Endodermal cell (in vitro differentiated cells): ENCODE results near the gene GAL3ST1. TPM values are rescaled to one million over a fixed set of nuclear protein-coding genes. Genes with fewer than 3 reads are reported as not detected.
"Not testable (repeated sequence)": the region's sequence is repeated elsewhere in the genome, so short reads cannot be mapped to it uniquely, and the experiment has no call there.

Source experiments
- DNase-seq: peaks from one replicate; pipeline ENCODE4 v3.0.0-alpha.2; 2017
- H3K27ac ChIP-seq: 2 replicates; pipeline ENCODE4 v1.5.1; 2013; ENCODE audit warnings: mild to moderate bottlenecking, low read depth, low read length, moderate library complexity
- H3K27me3 ChIP-seq: 2 replicates; pipeline ENCODE4 v1.6.1; 2013; ENCODE audit warnings: mild to moderate bottlenecking, low read length, moderate library complexity; ENCODE audit not compliant: insufficient read depth, control insufficient read depth, poor library complexity, severe bottlenecking
- H3K36me3 ChIP-seq: 2 replicates; pipeline ENCODE4 v1.7.0; 2013; ENCODE audit warnings: mild to moderate bottlenecking, low read length, moderate library complexity; ENCODE audit not compliant: control insufficient read depth, insufficient read depth
- H3K4me1 ChIP-seq: one replicate; pipeline ENCODE4 v1.7.0; 2013; ENCODE audit warnings: low read length; ENCODE audit not compliant: control insufficient read depth, insufficient read depth
- H3K4me3 ChIP-seq: 2 replicates; pipeline ENCODE4 v1.5.1; 2013; ENCODE audit warnings: mild to moderate bottlenecking, low read length, moderate library complexity
- H3K9ac ChIP-seq: 2 replicates; pipeline ENCODE4 v1.6.1; 2013; ENCODE audit warnings: mild to moderate bottlenecking, low read length, moderate library complexity; ENCODE audit not compliant: poor library complexity, severe bottlenecking; ENCODE audit errors: extremely low read depth
- H3K9me3 ChIP-seq: 2 replicates; pipeline ENCODE4 v1.6.1; 2013; ENCODE audit warnings: mild to moderate bottlenecking, low read length, moderate library complexity; ENCODE audit not compliant: control insufficient read depth
- H3K27ac Mint-ChIP-seq: 2 replicates; pipeline ENCODE4 v1.8.0; 2020; ENCODE audit warnings: mixed read lengths
- H3K27me3 Mint-ChIP-seq: 2 replicates; pipeline ENCODE4 v1.8.0; 2021; ENCODE audit warnings: mild to moderate bottlenecking, mixed read lengths; ENCODE audit not compliant: insufficient read depth
- H3K36me3 Mint-ChIP-seq: 2 replicates; pipeline ENCODE4 v1.8.0; 2020; ENCODE audit warnings: low read depth, mixed read lengths
- H3K4me1 Mint-ChIP-seq: 2 replicates; pipeline ENCODE4 v1.8.0; 2020; ENCODE audit warnings: mixed read lengths
- H3K4me3 Mint-ChIP-seq: 2 replicates; pipeline ENCODE4 v1.8.0; 2020; ENCODE audit warnings: mild to moderate bottlenecking, moderate library complexity, mixed read lengths
- H3K9me3 Mint-ChIP-seq: 2 replicates; pipeline ENCODE4 v1.8.0; 2020; ENCODE audit warnings: mild to moderate bottlenecking, mixed read lengths
- CTCF ChIP-seq: fragments of 200-600 bp; sonication (generic); conservative IDR thresholded peaks from 2 replicates; pipeline ENCODE4 v1.5.0; 2021; ENCODE audit warnings: antibody characterized with exemption, mild to moderate bottlenecking
- WGBS, 2 experiments: methylation state at CpG; one replicate each; pipeline versions ENCODE4 v1.1.5 to v1.1.7; 2013; ENCODE audit warnings: missing lambda C conversion rate in 2 of 2, mixed read lengths in 1 of 2; ENCODE audit not compliant: insufficient coverage in 1 of 2, insufficient read length in 1 of 2; 5-methylcytosine and 5-hydroxymethylcytosine counted together
- total RNA-seq, 2 donors: library from RNA; stranded (reverse); fragmentation: NEBNext Ultra II Directional in 1 of 2; extraction: Animal tissue kit (Norgen Biotek cat#: 25700) in 1 of 2; gene quantifications; 2 replicates in 1 of 2; 3 replicates in 1 of 2; pipeline ENCODE4 v1.2.1, GENCODE V29; 2021

The GAL3ST1 gene
- total RNA-seq, 2 donors from 2014 or later, result 26.4 to 28.3 TPM

- H3K27ac ChIP-seq, result no peak overlapping the region
- Mint-ChIP-seq H3K27ac (no peak overlapping the region), H3K4me1 (peaks cover 7% of the 10 kb centered on the region), H3K27me3 (peaks cover 20% of the 10 kb centered on the region), H3K4me3 (no peak overlapping the region), H3K9me3 (peaks cover 5% of the 10 kb centered on the region), H3K36me3 (no peaks in the 10 kb centered on the region)
- H3K36me3 ChIP-seq, result no peaks in the 10 kb centered on the region
- WGBS, 2 experiments, result 76% methylated on average over 2 of the region's 2 CpGs; no CpG with 5 or more reads in 1 of the 2 experiments
- DNase-seq, result no peak
- H3K9ac ChIP-seq, result no peak overlapping the region
- no peaks in the 10 kb centered on the region for H3K4me1 ChIP-seq
- no peaks in the 10 kb centered on the region for H3K9me3 ChIP-seq
- H3K27me3 ChIP-seq, result peaks cover 20% of the 10 kb centered on the region
- H3K4me3 ChIP-seq, result no peak overlapping the region
- TF ChIP-seq CTCF, result no peak
Observed at GRCh38 chr22:30596199-30596598, 21.7 kb upstream of the GAL3ST1 start.

DNA sequence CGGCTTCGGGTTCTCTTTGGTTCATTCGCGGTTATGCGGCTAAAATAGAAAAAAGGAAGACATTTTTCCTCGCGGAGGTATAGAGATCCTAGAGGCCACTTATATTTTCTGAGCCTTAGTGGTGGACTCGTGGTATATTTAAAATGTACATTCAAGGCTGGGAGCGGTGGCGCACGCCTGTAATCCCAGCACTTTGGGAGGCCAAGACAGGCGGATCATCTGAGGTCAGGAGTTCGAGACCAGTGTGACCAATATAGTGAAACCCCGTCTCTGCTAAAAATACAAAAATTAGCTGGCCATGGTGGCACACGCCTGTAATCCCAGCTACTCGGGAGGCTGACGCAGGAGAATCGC is 17.9 kb upstream of the GAL3ST1 start:
- H3K27ac ChIP-seq, result peak overlapping the region; percentile 64
- 52 to 53% methylated on average over 17 to 18 of the region's 18 CpGs for WGBS, 2 experiments
- H3K4me1 ChIP-seq, H3K4me3 ChIP-seq, DNase-seq, H3K27ac Mint-ChIP-seq, H3K9ac ChIP-seq, H3K4me1 Mint-ChIP-seq, H3K9me3 ChIP-seq, H3K4me3 Mint-ChIP-seq, H3K9me3 Mint-ChIP-seq: not testable (repeated sequence)
- Mint-ChIP-seq H3K27me3 (peaks cover 20% of the 10 kb centered on the region), H3K36me3 (peaks cover 19% of the 10 kb centered on the region)
- peaks cover 27% of the 10 kb centered on the region for H3K36me3 ChIP-seq
- H3K27me3 ChIP-seq, result peaks cover 20% of the 10 kb centered on the region

GRCh38 chr22:30591588-30592359 is 17.3 kb upstream of the GAL3ST1 start, which contains the start of gene PES1:
PES1 (minus strand) TSS chr22:30591910; CDS start chr22:30591833, 77 bp downstream.
- Histone ChIP-seq H3K36me3 (peaks cover 32% of the 10 kb centered on the region), H3K27me3 (peaks cover 20% of the 10 kb centered on the region), H3K27ac (peak within 1 kb of the TSS; percentile 97), H3K4me3 (peak within 1 kb of the TSS; percentile 99), H3K4me1 (no peaks in the 10 kb centered on the region), H3K9me3 (no peaks in the 10 kb centered on the region), H3K9ac (peak within 1 kb of the TSS; percentile 90)
- Mint-ChIP-seq H3K36me3 (peaks cover 25% of the 10 kb centered on the region), H3K27me3 (peaks cover 20% of the 10 kb centered on the region), H3K4me1 (peaks cover 7% of the 10 kb centered on the region), H3K9me3 (no peaks in the 10 kb centered on the region), H3K4me3 (no peak within 1 kb of the TSS), H3K27ac (no peak within 1 kb of the TSS)
- WGBS, 2 experiments, result 0 to 1% methylated on average over 30 to 49 of the region's 49 CpGs
- DNase-seq, result peak; percentile 97
- TF ChIP-seq CTCF, result no peak
